Duodenal mucosa (tissue), 2 donors: ENCODE data around the gene TIRAP.

ENCODE experiments used
- H3K27ac ChIP-seq: one replicate; pipeline ENCODE4 v1.7.0; 2013; ENCODE audit warnings: low read depth, low read length
- H3K27me3 ChIP-seq, 2 donors: one replicate each; pipeline ENCODE4 v1.7.0; 2013; ENCODE audit warnings: low read length in 2 of 2, control low read depth in 1 of 2; ENCODE audit not compliant: insufficient read depth in 2 of 2, control insufficient read depth in 1 of 2
- H3K36me3 ChIP-seq, 2 donors: one replicate each; pipeline ENCODE4 v1.7.0; 2013; ENCODE audit warnings: low read length in 2 of 2, control low read depth in 1 of 2; ENCODE audit not compliant: insufficient read depth in 2 of 2, control insufficient read depth in 1 of 2
- H3K4me1 ChIP-seq, 2 donors: one replicate each; pipeline ENCODE4 v1.7.0; 2013; ENCODE audit warnings: low read length in 2 of 2, control low read depth in 1 of 2; ENCODE audit not compliant: insufficient read depth in 2 of 2, control insufficient read depth in 1 of 2
- H3K4me3 ChIP-seq, 2 donors: one replicate each; pipeline ENCODE4 v1.7.0; 2013; ENCODE audit warnings: low read length in 2 of 2, low read depth in 1 of 2
- H3K9ac ChIP-seq, 2 donors: one replicate each; pipeline ENCODE4 v1.7.0; 2013; ENCODE audit warnings: low read length in 2 of 2, low read depth in 1 of 2
- H3K9me3 ChIP-seq, 2 donors: one replicate each; pipeline ENCODE4 v1.7.0; 2013; ENCODE audit warnings: low read length in 2 of 2, control low read depth in 1 of 2; ENCODE audit not compliant: control insufficient read depth in 1 of 2

The TIRAP gene

GRCh38 chr11:126317756-126318573, 35.1 kb downstream of the TIRAP start:
- peaks cover 0 to 7% of the 10 kb centered on the region in 2 donors for H3K36me3 ChIP-seq
- H3K9me3 ChIP-seq, result no peaks in the 10 kb centered on the region
- peak overlapping the region; percentile 39 for H3K27ac ChIP-seq
- H3K27me3 ChIP-seq, result no peaks in the 10 kb centered on the region
- peak overlapping the region; percentile 10 to 48 for H3K4me3 ChIP-seq
- H3K9ac ChIP-seq, result peak overlapping the region in 1 of 2 donors; percentile 39
- H3K4me1 ChIP-seq, result peaks cover 22 to 32% of the 10 kb centered on the region in 2 donors

GRCh38 chr11:126318574-126319373, 35.9 kb downstream of the TIRAP start:
- Histone ChIP-seq H3K27ac (peak overlapping the region; percentile 39), H3K9me3 (no peaks in the 10 kb centered on the region), H3K9ac (peak overlapping the region in 1 of 2 donors; percentile 39), H3K4me3 (peak overlapping the region in 1 of 2 donors; percentile 48), H3K36me3 (peaks cover 0 to 6% of the 10 kb centered on the region in 2 donors), H3K27me3 (no peaks in the 10 kb centered on the region), H3K4me1 (peaks cover 22 to 25% of the 10 kb centered on the region in 2 donors)

GRCh38 chr11:126319374-126319740, 36.5 kb downstream of the TIRAP start:
- H3K9me3 ChIP-seq, result no peaks in the 10 kb centered on the region
- H3K36me3 ChIP-seq, result no peaks in the 10 kb centered on the region
- no peak overlapping the region for H3K27ac ChIP-seq
- H3K9ac ChIP-seq, result no peak overlapping the region
- no peak overlapping the region for H3K4me3 ChIP-seq
- no peaks in the 10 kb centered on the region for H3K27me3 ChIP-seq
- peaks cover 22 to 25% of the 10 kb centered on the region in 2 donors for H3K4me1 ChIP-seq

DNA sequence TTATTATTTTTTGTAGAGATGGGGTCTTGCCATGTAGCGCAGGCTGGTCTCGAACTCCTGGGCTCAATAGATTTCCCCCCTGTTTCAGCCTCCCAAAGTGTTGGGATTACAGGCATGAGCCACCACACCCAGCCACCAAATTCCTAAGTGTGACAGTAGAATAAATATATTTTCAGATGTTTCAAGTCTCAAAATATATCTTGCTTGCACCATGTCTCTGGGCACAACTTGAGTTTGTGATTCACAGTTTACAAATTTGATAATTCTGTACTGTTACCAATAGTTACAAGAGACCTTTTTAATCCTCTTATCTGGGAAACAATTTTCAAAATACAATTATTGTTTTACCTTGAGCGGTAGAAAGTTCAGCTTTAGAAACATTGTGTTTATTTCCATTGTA, 40.1 kb downstream of the TIRAP start:
- Histone ChIP-seq H3K36me3 (no peaks in the 10 kb centered on the region), H3K27ac (no peak overlapping the region), H3K9ac (no peak overlapping the region), H3K9me3 (no peaks in the 10 kb centered on the region), H3K4me3 (no peak overlapping the region), H3K27me3 (no peaks in the 10 kb centered on the region), H3K4me1 (peaks cover 17 to 18% of the 10 kb centered on the region in 2 donors)

- peaks cover 0 to 4% of the 10 kb centered on the region in 2 donors for H3K4me1 ChIP-seq
- H3K9me3 ChIP-seq, result no peaks in the 10 kb centered on the region
- no peak overlapping the region for H3K9ac ChIP-seq
- H3K36me3 ChIP-seq, result peaks cover 11 to 14% of the 10 kb centered on the region in 2 donors
- no peaks in the 10 kb centered on the region for H3K27me3 ChIP-seq
- no peak overlapping the region for H3K27ac ChIP-seq
- H3K4me3 ChIP-seq, result no peak overlapping the region
These were observed 44.5 kb downstream of the TIRAP start for GRCh38 chr11:126327281-126328000.

DNA sequence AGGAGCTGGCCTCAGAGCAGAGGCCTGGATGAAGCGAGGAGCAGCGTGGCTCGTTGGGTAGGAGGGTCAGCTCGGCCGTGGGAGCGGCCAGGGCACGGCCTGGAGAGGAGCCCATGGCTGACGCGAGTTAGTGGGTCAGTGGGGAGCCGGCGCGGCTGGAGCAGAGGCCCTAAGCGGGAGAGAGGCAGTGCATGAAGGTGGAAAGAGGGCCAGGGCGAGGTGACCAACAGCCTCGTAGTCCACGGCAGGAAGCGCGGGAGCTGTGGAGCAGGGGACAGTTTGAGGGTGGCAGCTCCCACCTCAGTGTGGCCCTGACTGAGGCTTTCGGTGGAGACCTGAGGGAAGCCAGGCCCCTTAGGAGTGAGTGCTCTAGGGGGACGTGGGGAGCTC, 45.1 kb downstream of the TIRAP start:
- Histone ChIP-seq H3K27me3 (no peaks in the 10 kb centered on the region), H3K36me3 (peaks cover 12 to 19% of the 10 kb centered on the region in 2 donors), H3K4me3 (no peak overlapping the region), H3K4me1 (peaks cover 0 to 4% of the 10 kb centered on the region in 2 donors), H3K9me3 (no peaks in the 10 kb centered on the region), H3K27ac (peak overlapping the region; percentile 17), H3K9ac (no peak overlapping the region)

DNA sequence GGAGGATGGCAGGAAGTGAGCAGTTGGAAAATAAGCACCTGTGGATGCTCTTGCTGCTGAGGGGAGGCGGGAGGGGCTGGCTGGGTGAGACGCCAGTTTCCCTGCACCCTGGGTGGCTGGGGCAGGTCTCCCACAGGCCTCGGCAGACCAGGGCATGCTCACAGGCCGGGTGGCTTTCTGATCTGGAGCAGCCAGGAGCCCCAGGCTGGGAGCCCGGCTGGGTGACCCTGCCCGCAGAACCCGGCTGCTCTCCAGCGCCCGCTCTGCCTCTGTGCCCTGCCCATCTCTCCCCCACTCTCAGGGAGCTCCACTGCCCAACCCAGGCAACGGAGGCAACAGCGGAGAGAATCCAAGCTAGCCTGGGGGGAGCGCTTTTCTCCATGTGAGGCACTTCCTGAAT, 45.6 kb downstream of the TIRAP start:
- peak overlapping the region; percentile 17 for H3K27ac ChIP-seq

DNA sequence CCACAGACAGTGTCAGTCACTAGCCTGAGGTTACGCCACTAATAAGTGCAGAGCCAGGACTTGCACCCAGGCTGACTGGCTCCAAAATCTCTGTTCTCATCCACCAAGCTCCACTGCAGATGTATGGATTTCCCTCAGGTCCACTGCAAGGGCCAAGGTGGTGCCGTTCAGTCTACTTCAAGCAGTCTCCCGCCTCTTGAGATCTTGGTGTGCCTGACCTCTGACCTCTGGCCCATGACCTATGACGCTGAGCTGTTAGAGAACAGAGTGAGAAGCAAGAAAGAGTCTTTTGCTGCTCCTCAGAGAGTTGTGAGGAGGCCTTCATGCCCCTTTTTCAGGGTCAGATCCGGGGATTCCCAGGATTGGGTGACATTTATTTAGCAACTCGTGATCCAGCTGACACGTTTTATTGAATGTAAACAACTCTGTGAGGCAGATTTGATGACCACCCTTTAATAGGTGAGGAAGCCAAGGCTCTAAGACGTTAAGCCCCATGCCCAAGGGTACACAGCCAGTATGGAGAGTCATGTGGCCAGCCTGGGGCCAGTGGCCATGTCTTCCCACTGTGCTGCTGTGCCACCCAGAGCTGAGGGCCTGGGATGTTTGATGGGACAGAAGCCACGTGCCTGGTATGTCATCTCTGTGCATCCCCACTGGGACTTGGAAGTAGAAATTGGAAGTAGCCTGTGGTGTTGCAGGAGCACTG, 46.2 kb downstream of the TIRAP start:
- H3K36me3 ChIP-seq, result peaks cover 12 to 22% of the 10 kb centered on the region in 2 donors
- no peaks in the 10 kb centered on the region for H3K27me3 ChIP-seq
- no peak overlapping the region for H3K27ac ChIP-seq
- peaks cover 0 to 4% of the 10 kb centered on the region in 2 donors for H3K4me1 ChIP-seq
- no peak overlapping the region for H3K9ac ChIP-seq
- no peaks in the 10 kb centered on the region for H3K9me3 ChIP-seq
- no peak overlapping the region for H3K4me3 ChIP-seq

More for the DNA sequence above, 45.6 kb downstream of the TIRAP start:
- H3K9ac ChIP-seq, result no peak overlapping the region
- peaks cover 12 to 21% of the 10 kb centered on the region in 2 donors for H3K36me3 ChIP-seq
- no peaks in the 10 kb centered on the region for H3K9me3 ChIP-seq
- no peaks in the 10 kb centered on the region for H3K27me3 ChIP-seq
- H3K4me3 ChIP-seq, result no peak overlapping the region
- peaks cover 0 to 4% of the 10 kb centered on the region in 2 donors for H3K4me1 ChIP-seq

DNA sequence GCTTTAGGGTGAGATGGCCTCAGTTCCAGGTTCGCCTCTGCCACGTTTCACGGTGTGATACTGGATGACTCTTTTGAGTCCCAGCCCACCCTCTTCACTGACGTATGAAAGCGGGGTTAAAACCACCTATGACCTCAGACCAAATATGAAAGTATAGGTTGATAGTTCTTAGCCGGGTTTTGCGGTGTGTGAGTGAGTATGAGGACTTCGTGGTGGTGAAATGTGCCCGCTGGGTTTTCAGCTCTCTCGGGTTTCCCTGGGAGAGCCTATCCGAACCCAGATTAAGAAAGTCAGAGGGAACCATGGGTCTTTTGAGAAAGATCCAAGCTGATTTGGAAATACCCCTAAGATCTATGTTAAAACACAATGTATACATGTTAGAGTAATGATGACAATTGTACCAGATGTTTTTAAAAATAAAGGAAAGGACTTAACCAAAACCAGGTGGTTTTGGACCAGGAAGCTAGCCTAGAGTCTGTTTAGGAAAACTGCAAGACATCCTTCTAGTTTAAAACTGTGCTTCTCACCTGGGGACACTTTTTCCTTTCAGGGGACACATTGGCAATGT, 46.8 kb downstream of the TIRAP start:
- no peak overlapping the region for H3K27ac ChIP-seq
- H3K9ac ChIP-seq, result no peak overlapping the region
- no peak overlapping the region for H3K4me3 ChIP-seq
- peaks cover 0 to 4% of the 10 kb centered on the region in 2 donors for H3K4me1 ChIP-seq
- no peaks in the 10 kb centered on the region for H3K9me3 ChIP-seq
- H3K27me3 ChIP-seq, result no peaks in the 10 kb centered on the region
- H3K36me3 ChIP-seq, result peaks cover 12 to 22% of the 10 kb centered on the region in 2 donors
